Measurements from ENCODE around the gene NRIP3.

- TF ChIP-seq, protein P1, sequence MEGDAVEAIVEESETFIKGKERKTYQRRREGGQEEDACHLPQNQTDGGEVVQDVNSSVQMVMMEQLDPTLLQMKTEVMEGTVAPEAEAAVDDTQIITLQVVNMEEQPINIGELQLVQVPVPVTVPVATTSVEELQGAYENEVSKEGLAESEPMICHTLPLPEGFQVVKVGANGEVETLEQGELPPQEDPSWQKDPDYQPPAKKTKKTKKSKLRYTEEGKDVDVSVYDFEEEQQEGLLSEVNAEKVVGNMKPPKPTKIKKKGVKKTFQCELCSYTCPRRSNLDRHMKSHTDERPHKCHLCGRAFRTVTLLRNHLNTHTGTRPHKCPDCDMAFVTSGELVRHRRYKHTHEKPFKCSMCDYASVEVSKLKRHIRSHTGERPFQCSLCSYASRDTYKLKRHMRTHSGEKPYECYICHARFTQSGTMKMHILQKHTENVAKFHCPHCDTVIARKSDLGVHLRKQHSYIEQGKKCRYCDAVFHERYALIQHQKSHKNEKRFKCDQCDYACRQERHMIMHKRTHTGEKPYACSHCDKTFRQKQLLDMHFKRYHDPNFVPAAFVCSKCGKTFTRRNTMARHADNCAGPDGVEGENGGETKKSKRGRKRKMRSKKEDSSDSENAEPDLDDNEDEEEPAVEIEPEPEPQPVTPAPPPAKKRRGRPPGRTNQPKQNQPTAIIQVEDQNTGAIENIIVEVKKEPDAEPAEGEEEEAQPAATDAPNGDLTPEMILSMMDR (IDR thresholded peaks at IDR 0.05): no peak
- no peak for TF ChIP-seq POLR2AphosphoS5 (IDR thresholded peaks at IDR 0.05; ENCODE audit: low read depth, low read length)
- TF ChIP-seq, protein P2, sequence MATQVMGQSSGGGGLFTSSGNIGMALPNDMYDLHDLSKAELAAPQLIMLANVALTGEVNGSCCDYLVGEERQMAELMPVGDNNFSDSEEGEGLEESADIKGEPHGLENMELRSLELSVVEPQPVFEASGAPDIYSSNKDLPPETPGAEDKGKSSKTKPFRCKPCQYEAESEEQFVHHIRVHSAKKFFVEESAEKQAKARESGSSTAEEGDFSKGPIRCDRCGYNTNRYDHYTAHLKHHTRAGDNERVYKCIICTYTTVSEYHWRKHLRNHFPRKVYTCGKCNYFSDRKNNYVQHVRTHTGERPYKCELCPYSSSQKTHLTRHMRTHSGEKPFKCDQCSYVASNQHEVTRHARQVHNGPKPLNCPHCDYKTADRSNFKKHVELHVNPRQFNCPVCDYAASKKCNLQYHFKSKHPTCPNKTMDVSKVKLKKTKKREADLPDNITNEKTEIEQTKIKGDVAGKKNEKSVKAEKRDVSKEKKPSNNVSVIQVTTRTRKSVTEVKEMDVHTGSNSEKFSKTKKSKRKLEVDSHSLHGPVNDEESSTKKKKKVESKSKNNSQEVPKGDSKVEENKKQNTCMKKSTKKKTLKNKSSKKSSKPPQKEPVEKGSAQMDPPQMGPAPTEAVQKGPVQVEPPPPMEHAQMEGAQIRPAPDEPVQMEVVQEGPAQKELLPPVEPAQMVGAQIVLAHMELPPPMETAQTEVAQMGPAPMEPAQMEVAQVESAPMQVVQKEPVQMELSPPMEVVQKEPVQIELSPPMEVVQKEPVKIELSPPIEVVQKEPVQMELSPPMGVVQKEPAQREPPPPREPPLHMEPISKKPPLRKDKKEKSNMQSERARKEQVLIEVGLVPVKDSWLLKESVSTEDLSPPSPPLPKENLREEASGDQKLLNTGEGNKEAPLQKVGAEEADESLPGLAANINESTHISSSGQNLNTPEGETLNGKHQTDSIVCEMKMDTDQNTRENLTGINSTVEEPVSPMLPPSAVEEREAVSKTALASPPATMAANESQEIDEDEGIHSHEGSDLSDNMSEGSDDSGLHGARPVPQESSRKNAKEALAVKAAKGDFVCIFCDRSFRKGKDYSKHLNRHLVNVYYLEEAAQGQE (IDR thresholded peaks at IDR 0.05; ENCODE audit: insufficient read depth in 1 of 2, low read depth in 2 of 2, low read length in 1 of 2): no peak
- TF ChIP-seq SIN3A (IDR thresholded peaks at IDR 0.05; ENCODE audit: borderline replicate concordance, insufficient read depth, low read depth, low read length): no peak
- no peak for TF ChIP-seq TCF7L2 (IDR thresholded peaks at IDR 0.05; ENCODE audit: low read depth, low read length)
Observed at GRCh38 chr11:8948886-8949285, 54.9 kb downstream of the NRIP3 start.

Data from Panc1 (cell line).